CD4-positive, alpha-beta T cell treated with Interleukin-12 subunit alpha and Interleukin-12 subunit beta, for 1 hour (primary cell): ENCODE results near the gene CHCHD6.

Experiments
- DNase-seq: peaks from one replicate; pipeline ENCODE4 v3.0.0-alpha.2; 2020

The CHCHD6 gene, protein sequence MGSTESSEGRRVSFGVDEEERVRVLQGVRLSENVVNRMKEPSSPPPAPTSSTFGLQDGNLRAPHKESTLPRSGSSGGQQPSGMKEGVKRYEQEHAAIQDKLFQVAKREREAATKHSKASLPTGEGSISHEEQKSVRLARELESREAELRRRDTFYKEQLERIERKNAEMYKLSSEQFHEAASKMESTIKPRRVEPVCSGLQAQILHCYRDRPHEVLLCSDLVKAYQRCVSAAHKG

DNA sequence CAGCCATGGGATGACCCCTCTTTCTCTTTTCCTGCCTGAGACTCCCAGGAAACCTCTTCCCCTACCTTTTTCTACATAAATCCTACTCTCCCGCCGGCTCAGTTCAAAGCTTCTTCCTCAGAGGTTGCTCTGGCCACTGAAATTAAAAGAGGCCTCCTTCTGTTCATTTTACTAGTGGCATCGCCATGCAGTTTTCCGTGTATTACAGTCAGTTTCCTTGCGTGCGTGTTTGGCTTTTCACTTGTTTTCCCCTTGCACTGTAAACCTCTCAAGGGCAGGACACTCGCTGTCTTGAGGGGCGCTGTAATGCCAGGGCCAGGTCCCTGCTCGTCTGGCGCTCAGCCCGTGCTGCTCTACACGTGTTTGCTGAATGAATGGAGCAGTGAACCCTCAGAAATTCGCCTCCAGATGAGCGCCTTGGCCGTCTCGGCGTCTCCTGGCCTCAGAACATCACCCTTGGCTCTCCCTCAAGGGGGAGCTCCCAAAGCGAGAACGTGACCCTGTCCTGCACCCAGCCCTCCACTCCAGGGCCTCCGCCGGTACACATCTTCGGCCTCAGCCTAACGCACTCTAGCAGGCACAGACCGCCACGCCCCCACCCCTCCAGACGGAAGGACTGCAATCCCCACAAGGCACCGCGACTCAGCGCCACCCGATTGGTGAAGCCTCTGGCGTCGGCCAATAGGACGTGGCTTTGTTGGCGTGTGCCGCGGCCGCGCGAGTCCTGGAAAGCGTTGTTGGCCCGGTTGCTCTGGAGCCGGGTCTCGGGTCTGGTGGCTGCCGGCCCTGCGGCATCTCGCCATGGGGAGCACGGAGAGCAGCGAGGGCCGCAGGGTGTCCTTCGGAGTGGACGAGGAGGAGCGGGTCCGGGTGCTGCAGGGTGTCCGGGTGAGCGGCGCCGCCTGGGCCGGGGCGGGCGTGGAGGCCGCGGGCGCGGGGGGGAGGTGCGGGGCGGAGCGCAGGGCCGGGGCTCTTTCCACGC, at the start of gene CHCHD6:
Gene CHCHD6 (plus strand): TSS at position 729 of the 982 bp plus-strand sequence. CDS start 73 bp downstream, at position 802.
- DNase-seq = peak; percentile 97

DNA sequence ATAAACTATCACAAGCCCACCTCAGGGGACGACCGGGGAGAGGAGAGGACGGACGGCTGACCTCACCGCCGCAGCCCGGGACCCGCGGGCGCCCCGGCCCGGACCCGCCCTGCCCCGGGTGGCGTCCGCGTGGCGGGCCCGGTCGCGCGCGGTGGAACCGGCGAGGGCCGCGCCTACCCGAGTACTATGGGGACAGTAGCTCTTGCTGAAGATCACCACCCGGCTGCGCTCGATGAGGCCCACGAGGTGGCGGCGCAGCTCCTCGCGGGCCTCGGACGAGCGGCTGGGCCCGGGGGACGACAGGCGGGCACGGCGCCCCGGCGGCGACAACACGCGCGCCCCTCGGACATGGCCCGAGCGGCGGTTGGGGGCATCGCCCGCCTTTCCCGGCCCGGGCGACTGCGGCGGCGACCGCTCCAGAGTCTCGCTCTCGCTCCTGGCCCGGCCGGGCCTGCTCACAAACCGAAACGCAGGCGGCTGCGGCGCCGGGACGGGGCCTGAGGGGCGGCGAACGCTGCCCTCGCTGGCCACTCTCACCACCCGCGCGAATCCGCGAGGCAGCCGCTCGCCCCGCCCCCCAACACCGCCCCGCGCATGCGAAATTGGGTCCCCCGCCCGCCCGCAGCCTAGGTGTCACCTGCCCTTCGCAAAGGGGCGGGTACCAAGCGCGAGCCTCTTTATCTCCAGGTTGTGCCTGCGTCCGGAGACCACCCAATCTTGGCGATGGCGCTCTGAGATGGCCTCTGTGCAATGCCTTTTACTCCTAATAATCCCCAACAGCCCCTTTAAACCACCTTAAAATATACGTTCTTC, 49.3 kb upstream of the CHCHD6 start, which contains the start of gene TXNRD3:
Gene TXNRD3 (minus strand): TSS at position 554 of the 813 bp plus-strand sequence.
- DNase-seq = peak; percentile 71

DNA sequence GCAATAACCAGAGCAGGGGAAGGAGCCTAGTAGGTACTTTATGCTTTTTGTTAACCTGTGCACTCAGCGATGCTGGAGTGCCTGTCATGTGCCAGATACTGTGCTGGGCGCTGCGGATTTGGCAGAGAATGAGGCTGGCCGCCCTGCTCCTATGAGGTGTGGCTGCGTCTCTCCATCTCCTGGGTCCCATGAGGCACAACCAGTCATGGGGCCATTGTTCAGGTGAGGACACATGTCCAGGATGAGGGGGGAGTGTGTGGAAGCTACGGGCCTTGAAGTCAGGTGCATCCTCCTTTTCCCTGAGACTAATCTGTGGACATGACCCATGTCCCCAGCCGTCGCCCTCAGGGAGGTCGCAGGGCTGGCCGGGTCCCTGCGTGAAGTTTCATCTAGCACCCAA, 48.2 kb upstream of the CHCHD6 start:
- no peak for DNase-seq

DNA sequence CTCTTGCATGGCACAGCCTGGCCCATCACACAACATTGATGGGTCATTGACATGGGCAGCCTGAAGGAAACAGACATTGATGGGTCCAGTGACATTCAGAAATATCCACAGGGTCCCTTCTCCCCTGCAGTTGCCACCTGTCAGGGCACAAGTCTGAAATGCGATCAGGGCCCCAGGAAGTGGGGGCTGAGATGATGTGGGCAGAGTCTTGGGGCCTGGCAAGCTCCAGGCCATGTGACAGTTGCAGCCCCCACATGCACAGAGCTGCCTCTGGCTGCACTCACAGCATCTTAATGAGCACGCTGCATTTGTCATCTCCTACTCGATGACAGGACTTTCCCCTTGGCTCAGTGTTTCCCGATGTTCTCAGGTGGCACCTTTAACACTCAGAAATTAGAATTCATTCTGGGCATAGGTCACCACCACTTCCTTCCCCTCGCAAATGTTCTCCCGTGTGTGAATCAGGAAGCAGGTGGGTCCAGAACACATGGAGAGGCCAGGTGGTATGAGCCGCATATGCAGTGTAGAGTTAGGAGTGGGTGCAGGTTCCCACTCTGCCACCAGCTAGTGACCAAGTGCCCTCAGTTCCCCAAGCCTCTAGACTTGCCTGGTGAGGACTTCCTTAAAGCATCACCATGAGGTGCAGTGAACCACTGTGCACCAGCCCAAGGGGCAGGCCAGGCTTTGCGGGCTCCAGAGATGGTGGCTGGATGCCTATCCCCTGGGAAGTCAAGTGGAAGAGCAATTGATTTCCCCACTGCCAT, 47.5 kb upstream of the CHCHD6 start:
- no peak for DNase-seq

DNA sequence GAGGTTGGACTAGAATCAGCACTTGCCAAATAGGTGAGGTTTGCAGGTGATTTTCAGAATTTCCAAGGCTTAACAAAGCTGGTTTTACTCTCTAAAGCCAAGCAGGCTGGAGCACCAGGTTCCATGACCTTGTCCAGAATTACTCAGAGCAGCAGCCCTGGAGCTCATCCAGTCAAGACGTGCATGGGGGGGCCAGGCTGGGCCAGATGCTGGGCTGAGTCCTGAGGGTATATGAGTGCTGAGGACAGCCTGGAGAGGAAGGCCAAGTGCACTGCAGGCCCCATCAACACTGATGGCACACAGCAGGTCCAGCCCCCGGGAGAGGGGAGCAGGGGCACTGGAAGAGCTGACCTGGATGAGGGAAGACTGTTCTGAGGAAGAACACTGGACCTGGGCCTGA, 46.1 kb upstream of the CHCHD6 start:
- DNase-seq = no peak

DNA sequence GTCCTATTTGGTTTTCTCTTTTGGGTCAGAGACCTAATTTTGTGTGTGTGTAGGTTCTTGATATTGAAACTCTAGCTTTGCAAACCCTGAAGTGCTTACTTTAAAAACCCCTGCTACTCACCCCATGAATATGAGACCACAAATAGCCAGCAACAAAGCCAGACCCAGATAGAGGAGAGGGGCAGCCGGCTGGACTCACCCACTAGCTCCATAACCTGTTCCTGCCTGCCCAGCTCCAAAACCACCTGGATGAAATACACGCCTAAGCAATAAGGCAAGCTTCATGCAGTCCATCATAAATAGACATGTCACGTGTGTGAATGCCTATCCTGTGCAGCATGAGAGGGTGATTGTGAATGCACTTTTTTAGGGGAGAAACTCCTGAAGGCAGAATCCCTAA, 45.5 kb upstream of the CHCHD6 start:
- no peak for DNase-seq

DNA sequence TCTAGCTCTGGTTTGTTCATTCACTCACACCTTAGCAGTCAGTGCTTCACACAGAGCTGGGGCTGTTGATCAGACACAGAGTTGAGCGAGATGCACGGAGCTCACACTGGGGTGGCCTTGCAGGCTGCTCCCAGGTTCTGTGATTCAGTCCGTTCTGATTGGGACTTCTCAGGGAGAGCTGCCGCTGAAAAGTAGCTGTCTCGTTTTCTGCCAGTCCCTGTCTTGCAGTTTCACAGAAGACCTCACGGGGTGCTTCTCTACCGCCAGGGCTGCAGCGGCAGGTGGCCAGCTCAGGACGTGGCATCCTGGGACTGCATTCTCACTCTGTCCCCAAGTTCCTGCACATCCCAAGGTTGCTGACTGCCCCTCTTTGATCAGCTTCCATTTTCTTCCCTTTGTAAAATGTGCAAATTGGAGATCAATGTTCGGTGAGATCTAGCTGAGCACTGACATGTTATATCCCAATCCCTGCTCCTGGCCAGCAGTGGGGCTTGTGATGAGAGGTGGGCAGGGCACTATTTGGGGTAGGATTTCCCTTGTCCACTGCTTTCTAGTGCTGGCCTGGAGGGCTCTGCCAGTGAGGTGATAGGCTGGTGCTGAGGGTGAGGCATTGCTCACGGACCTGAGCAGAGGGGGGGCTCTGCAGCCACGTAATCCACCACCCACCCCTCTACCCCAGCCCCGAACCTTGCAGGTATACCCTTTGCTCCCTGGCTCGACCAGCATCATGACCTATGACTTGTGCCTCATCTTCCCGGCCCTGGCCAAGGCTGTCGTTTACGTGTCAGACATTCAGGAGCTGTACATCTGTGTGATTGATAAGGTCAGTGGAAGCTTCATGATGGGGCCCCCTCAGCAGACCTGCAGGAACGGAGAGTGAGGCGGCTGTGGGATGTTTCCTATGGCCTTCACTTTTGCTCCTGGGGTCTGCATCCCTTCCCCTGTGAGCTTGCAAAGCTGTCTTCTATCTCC, 43.8 kb upstream of the CHCHD6 start:
- no peak for DNase-seq

DNA sequence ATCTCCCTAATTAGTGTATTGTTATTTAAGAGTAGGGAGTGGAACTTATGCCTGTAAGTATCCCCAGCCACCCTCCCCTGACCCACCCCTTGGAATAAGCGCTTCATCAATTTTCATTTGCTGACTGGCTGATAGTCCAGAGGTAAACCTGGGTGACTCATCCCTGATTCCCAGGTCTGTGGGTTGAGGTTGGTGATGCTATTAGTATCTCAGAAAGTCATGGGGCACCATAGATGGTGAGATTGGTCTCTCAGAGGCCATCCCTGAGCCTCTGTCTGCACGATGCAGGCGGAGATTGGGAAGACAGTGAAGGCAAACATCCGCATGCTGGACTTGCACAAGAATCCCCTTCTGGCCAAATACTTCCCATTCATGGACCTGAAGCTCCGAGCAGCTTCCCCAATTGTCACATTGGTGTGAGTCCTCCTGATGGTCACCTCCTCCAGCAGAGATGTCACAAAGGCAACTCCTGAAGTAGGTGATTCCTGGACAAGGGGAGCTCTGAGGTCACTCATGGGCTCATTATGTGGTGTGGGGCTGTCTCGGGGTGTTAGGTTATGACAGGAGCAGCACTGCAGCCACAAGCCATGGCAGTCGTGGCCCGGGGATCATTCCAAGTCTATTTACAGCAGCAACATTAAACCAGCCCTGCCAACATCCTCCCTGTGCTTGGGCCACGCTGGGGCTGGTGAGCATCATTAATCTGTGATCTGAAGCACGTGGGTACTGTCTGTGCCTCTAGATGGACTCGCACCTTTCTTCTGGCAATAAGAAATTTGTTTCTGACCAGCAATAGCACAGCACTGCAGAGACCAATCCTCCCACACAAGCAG, 42.3 kb upstream of the CHCHD6 start:
- DNase-seq = no peak

DNA sequence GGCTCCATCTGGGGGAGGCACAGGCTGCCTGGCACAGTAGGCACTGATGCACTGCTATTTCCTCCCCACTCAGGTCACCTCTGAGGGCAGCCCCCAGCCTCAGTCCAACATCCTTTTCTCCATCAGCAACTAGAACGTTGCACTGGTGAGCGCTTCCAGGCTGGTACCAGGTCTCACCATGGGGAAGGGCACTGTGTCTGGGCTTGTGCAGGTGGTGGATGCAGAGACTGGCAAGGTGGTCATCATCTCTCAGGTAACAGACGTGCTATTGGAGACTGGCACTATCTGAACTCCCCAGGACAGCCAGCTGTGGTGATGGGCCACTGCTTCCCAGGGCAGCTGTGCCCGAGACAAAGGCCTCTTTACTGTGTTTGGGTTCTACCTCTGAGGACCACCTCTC, 40.8 kb upstream of the CHCHD6 start:
- DNase-seq = no peak

DNA sequence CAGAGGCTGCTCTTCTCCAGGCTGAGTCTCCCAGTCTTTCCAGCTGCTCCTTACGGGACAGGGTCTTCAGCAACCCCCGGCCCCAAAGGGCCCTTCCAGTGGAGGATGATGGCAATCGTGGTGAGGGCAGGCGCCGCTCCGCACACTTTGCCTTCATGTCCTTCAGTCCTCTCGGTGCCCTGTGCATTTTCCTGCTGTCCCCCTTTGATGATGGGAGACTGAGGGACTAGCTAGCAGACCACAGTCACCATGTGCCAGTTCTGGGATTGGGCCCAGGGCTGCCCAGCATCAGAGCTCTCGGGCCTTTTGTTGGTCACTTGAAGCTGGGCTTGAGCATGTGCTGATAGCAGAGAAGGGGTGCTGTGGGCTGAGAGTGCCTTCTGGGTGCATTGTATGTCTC, 40.3 kb upstream of the CHCHD6 start:
- no peak for DNase-seq

DNA sequence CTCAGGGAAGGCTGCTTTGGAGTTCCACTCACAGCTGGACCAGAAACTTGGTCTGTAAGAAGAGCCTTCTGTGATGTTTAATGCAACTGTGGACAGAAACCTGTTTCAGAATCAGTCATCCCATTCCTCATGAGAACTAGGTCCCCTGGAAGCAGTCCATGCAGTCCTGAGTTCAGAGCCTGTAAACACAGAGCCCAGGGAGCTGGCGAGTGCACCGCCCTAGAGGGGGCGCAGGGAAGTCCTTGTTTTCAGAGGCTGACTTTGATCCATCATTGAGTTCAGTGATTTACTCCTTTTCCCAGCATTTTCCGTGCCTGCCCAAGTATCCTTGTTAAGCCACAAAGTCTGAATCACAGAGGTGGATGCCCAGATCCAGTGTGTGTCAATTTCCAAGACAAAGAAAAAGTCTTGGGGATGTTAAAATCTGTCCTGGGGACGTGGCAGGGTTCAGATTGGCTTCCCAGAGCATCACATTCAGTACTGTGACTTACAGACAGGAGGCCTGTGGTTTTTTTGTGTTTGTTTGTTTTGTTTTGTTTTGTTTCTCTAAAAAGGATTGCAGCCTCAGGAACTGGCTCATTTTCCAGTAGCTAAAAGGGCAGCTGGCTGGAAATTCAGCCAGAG, 39.3 kb upstream of the CHCHD6 start:
- no peak for DNase-seq

DNA sequence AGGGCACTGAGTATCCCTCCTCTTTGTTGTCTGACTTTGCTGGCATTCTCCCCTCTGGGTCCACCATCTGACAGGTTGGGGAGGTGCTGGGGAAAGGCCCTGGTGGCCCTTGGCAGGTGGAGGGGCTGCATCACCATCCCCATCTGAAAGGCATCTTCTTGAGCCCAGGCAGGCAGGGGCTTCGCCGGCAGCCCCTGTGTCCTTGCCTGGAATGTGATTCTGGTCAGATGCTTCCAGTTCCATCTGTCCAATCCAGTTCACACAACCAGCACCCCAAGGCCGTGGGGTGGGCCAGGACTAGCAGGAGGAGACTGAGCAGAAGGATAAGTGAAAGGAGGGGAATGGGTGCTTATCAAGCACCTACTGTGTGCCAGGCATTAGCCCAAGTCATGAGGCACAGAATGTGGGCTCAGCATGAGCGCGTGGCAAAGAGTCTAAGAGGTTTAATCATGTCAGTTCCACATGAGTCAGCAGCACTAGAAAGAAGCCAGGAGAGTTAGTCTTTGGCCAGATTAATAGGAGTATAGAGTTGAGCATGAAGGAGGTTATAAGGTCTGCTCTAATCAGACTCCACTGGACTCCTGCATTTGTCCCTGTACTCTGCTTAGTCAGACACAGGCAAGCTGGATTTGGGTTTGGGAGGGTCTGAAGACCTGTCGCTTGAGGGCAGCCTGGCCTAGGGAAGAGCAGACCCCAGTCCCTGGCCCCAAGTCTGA, 38.7 kb upstream of the CHCHD6 start:
- DNase-seq = no peak

DNA sequence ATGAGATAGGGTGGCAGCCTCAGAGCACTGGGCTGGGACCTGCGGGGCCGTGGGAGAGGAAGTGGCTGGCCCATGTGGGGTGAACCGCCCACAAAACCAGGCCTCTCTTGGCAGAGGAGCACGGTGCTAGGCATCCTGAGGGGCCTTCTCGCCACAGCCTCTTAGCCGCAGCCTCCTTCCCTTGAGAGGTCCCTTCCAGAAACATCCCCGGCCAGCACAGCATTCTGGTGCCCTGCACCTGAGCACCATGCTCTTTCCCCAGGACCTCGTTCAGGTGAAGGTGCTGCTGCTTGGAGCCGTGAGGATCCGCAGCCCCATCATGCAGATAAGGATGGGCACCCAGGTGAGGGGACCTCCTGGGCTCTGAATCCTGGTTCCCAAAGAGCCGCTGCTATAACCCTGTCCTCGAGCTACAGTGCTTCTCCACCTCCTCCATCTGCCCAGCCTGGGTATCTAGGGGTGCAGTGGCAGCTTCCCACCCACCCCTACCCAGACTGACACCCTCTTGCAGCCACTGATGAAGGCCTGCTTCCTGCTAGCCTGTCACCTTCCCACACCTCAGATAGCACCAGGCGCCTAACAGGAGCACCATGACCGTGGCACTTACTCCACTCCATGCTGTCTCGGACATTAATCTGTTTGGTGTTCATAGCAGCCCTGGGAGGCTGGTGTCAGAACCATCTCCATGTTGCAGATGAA, 37.9 kb upstream of the CHCHD6 start:
- DNase-seq = no peak

DNA sequence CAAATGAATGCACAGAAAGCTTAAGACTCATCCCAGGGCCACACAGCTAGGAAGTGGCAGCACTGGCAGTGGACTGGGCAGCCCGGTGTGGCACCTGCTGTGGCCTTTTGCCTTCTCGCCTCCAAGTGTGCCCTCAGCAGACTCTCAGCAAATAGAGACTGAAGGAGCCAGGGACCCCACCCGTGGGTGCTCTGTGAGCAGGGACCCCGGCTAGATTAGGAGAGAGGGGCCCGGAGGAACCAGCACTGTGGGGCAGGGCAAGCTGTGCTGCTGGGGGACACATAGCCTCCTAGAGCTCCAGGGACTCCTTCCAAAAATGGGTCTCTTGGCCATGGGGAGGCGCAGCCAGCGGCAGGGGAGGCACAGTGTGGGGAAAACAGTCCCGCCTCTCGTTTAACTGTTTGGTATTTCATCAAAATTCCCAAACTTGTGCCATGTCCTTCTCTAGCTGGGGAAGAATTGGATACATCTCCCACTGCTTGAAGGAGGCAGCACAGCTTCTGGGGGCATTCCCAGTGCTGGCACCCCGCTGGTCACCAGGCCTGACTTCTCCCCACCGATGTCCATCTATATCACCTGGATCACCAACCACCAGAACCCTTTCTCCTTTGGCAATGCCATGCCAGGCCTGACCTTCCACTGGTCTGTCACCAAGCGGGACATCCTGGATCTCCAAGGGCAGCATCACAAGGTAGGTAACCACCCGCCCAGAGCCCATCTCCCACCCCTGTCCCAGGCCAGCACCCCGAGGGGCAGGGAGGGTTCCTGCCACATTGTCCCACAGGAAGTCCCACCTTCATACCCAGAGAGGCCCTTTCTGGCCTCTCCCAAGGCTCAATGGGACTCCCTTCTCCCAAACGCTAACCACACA, 37.1 kb upstream of the CHCHD6 start:
- no peak for DNase-seq

DNA sequence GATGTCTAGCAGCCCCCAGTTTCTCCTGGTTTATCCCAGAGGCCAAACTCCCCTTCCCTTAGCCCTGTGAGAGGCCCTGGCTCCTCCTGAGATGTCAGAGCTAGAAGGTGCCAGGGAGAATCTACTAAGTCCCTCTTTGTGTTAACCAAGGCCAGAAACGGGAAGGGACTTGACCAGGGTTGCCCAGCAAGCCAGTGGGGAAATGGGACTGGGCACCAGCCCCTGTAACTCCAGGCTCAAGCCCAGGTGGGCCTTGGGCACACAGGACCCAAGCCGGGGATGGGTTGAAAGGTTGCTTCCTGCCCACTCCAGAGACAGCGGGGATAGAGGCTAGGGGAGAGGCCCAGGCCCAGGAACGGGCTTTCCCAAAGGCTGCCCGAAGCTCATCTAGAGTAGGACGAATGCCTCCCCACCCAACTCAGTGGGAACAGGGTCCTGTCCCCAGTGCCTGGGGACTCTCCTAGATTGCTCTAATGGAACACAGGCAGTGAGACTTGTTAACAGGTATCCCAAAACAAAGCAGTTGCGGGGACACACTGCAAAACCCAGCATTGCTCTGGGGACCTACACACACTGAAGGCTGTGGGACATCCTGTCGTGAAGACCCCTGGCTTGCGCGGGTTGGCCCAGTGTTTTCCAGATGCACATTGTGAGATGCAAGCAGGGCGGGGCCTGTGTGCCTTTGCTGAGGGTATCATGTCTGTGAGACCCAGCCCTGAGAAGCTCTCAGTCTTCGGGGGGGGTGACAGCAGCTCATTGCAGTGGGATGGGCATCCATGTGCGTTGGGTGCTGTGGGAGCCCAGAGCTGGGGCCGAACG, 36.2 kb upstream of the CHCHD6 start:
- DNase-seq = no peak
